Measurements from ENCODE around the gene APBB2.

- TF ChIP-seq, protein P1, sequence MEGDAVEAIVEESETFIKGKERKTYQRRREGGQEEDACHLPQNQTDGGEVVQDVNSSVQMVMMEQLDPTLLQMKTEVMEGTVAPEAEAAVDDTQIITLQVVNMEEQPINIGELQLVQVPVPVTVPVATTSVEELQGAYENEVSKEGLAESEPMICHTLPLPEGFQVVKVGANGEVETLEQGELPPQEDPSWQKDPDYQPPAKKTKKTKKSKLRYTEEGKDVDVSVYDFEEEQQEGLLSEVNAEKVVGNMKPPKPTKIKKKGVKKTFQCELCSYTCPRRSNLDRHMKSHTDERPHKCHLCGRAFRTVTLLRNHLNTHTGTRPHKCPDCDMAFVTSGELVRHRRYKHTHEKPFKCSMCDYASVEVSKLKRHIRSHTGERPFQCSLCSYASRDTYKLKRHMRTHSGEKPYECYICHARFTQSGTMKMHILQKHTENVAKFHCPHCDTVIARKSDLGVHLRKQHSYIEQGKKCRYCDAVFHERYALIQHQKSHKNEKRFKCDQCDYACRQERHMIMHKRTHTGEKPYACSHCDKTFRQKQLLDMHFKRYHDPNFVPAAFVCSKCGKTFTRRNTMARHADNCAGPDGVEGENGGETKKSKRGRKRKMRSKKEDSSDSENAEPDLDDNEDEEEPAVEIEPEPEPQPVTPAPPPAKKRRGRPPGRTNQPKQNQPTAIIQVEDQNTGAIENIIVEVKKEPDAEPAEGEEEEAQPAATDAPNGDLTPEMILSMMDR (conservative IDR thresholded peaks at IDR 0.05 in 1 of 2, IDR thresholded peaks at IDR 0.05 in 1 of 2; ENCODE audit: extremely low read depth in 1 of 2, insufficient read depth in 1 of 2, low read depth in 1 of 2, low read length in 2 of 2), result no peak
- no peak for TF ChIP-seq EZH2 (IDR thresholded peaks at IDR 0.05; ENCODE audit: borderline replicate concordance, low read length)
Measured at GRCh38 chr4:40933272-40934053, 280.9 kb downstream of the APBB2 start.
